ENCODE data around the gene SEMA5A. TPM values are rescaled to one million over a fixed set of nuclear protein-coding genes. Genes with fewer than 3 reads are reported as not detected.

SEMA5A gene
- total RNA-seq, 1 experiment from 2014 or later = 0.15 TPM

DNA sequence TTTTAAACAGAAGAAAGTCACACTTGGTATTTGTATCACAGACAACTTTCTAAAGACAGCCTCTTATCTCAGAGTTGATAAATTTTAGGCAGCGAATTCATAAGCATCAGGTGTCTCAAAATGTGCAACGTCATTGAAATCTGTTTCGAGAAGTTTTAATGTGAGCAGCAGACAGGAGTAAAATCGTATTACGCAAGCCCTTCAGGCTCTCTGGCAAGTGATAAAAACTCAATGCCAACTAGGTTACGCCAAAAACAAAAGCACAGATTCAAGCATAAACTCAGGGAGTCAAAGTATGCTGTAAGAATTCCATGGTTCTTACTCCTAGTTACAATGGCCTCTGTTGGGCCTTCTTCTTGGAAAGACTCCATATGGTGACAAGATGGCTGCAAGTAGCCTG lies 244.7 kb downstream of the SEMA5A start:
- H3K36me3 ChIP-seq (ENCODE audit: control insufficient read depth, insufficient read depth, low read length) = no peaks in the 10 kb centered on the region
- no peak overlapping the region for H3K4me3 ChIP-seq (ENCODE audit: low read depth in 2 of 2, low read length in 2 of 2)
- in situ Hi-C loops (cut with HindIII; ENCODE audit: low pct_unique_long_range_greater_than_20kb, low sequenced_read_pairs) (no loop called here), intact Hi-C loops (cut with micrococcal nuclease; ENCODE audit: unreplicated experiment) (no loop called here)
- TF ChIP-seq SIN3A (IDR thresholded peaks at IDR 0.05; ENCODE audit: borderline replicate concordance, insufficient read depth, low read depth, low read length) (no peak), TCF7L2 (IDR thresholded peaks at IDR 0.05; ENCODE audit: low read depth, low read length) (no peak), POLR2AphosphoS5 (IDR thresholded peaks at IDR 0.05; ENCODE audit: low read depth, low read length) (no peak), CTCF (IDR thresholded peaks at IDR 0.05) (no peak)
- H3K27me3 ChIP-seq (ENCODE audit: control insufficient read depth, insufficient read depth, low read length) = no peaks in the 10 kb centered on the region
- ChIA-PET POLR2A (no interaction called here), CTCF (no interaction called here)
- H3K9me3 ChIP-seq (ENCODE audit: control insufficient read depth, insufficient read depth, low read depth, low read length) = no peaks in the 10 kb centered on the region
- no peak for DNase-seq (ENCODE audit: low read depth, low spot score)
- no peak overlapping the region for H3K27ac ChIP-seq (ENCODE audit: low read length)
- BruUV-seq (replicated peaks) = no TSS peak
- no peaks in the 10 kb centered on the region for H3K4me1 ChIP-seq (ENCODE audit: control insufficient read depth, insufficient read depth, low read length)
- no peak for ATAC-seq

DNA sequence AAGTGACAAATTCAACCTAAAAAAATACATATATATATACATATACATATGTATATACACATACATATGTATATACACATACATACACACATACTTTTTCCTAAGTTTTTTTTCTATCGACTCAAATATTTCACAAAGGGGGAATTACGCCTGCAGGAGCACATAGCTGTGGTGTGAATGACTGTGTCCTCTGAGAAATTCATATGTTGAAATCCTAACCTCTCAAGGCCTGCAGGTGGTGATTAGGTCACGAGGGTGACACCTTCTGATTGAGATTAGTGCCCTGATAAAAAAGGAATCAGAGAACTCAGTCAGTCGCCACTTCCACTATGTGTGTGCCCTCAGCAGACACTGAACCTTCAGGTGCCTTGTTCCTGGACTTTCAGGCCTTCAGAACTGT lies 248.7 kb downstream of the SEMA5A start:
- TF ChIP-seq SIN3A (IDR thresholded peaks at IDR 0.05; ENCODE audit: borderline replicate concordance, insufficient read depth, low read depth, low read length) (no peak), CTCF (IDR thresholded peaks at IDR 0.05) (no peak), POLR2AphosphoS5 (IDR thresholded peaks at IDR 0.05; ENCODE audit: low read depth, low read length) (no peak), REST (IDR thresholded peaks at IDR 0.05; ENCODE audit: insufficient read depth in 1 of 2, low read depth in 2 of 2, low read length in 1 of 2) (no peak), TCF7L2 (IDR thresholded peaks at IDR 0.05; ENCODE audit: low read depth, low read length) (no peak)
- Histone ChIP-seq H3K4me3 (ENCODE audit: low read depth in 2 of 2, low read length in 2 of 2) (no peak overlapping the region), H3K27me3 (ENCODE audit: control insufficient read depth, insufficient read depth, low read length) (no peaks in the 10 kb centered on the region), H3K27ac (ENCODE audit: low read length) (no peak overlapping the region), H3K4me1 (ENCODE audit: control insufficient read depth, insufficient read depth, low read length) (no peaks in the 10 kb centered on the region), H3K9me3 (ENCODE audit: control insufficient read depth, insufficient read depth, low read depth, low read length) (no peaks in the 10 kb centered on the region), H3K36me3 (ENCODE audit: control insufficient read depth, insufficient read depth, low read length) (no peaks in the 10 kb centered on the region)
- ChIA-PET POLR2A (no interaction called here), CTCF (no interaction called here)
- intact Hi-C loops (cut with micrococcal nuclease; ENCODE audit: unreplicated experiment) (no loop called here), in situ Hi-C loops (cut with HindIII; ENCODE audit: low pct_unique_long_range_greater_than_20kb, low sequenced_read_pairs) (no loop called here)
- no peak for ATAC-seq
- no TSS peak for BruUV-seq (replicated peaks)
- DNase-seq (ENCODE audit: low read depth, low spot score) = no peak

DNA sequence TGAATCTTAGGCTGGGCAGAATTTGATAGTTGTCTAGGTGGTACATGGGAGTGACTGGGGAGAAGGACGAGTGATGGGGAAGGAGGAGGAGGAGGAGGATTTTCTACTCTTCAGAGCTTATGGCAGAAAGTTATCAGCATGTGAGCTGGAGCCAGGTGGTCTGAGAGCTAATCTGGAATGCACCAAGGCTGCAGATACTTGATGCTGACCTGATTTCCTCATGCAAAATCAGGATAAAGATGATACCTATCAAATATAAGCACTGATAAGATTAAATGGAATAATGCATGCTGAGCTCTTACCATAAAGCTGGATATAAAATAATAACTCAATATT lies 250.4 kb downstream of the SEMA5A start:
- no peaks in the 10 kb centered on the region for H3K9me3 ChIP-seq (ENCODE audit: control insufficient read depth, insufficient read depth, low read depth, low read length)
- H3K4me3 ChIP-seq (ENCODE audit: low read depth in 2 of 2, low read length in 2 of 2) = no peak overlapping the region
- DNase-seq (ENCODE audit: low read depth, low spot score) (no peak), ATAC-seq (no peak)
- POLR2A ChIA-PET = no interaction called here
- no TSS peak for BruUV-seq (replicated peaks)
- TF ChIP-seq POLR2AphosphoS5 (IDR thresholded peaks at IDR 0.05; ENCODE audit: low read depth, low read length) (no peak), REST (IDR thresholded peaks at IDR 0.05; ENCODE audit: insufficient read depth in 1 of 2, low read depth in 2 of 2, low read length in 1 of 2) (no peak), SIN3A (IDR thresholded peaks at IDR 0.05; ENCODE audit: borderline replicate concordance, insufficient read depth, low read depth, low read length) (no peak), CTCF (IDR thresholded peaks at IDR 0.05) (no peak), TCF7L2 (IDR thresholded peaks at IDR 0.05; ENCODE audit: low read depth, low read length) (no peak)
- in situ Hi-C loops (cut with HindIII; ENCODE audit: low pct_unique_long_range_greater_than_20kb, low sequenced_read_pairs) = no loop called here
- no peaks in the 10 kb centered on the region for H3K4me1 ChIP-seq (ENCODE audit: control insufficient read depth, insufficient read depth, low read length)
- no peaks in the 10 kb centered on the region for H3K27me3 ChIP-seq (ENCODE audit: control insufficient read depth, insufficient read depth, low read length)
- CTCF ChIA-PET = no interaction called here
- H3K27ac ChIP-seq (ENCODE audit: low read length) = no peak overlapping the region
- no peaks in the 10 kb centered on the region for H3K36me3 ChIP-seq (ENCODE audit: control insufficient read depth, insufficient read depth, low read length)
- intact Hi-C loops (cut with micrococcal nuclease; ENCODE audit: unreplicated experiment) = no loop called here
